HepG2 (cell line): ENCODE results near the gene BABAM1. TPM values are rescaled to one million over a fixed set of nuclear protein-coding genes. Genes with fewer than 3 reads are reported as not detected.

ENCODE experiments used
- ASH2L ChIP-seq: fragments of 300-600, 200-600 bp; sonication (generic); IDR thresholded peaks from 2 replicates; pipeline ENCODE4 v1.7.0; 2017; ENCODE audit warnings: low read depth, mild to moderate bottlenecking, moderate library complexity, mixed read lengths, low read length; ENCODE audit not compliant: insufficient read length
- CSRNP1 ChIP-seq: sonication (generic); formaldehyde crosslinking; IDR thresholded peaks from 2 replicates; pipeline ENCODE4 v1.8.1; 2023; ENCODE audit warnings: mild to moderate bottlenecking, missing genetic modification reagents
- ELK4 ChIP-seq: sonication (generic); formaldehyde crosslinking; IDR thresholded peaks from 2 replicates; pipeline ENCODE4 v1.9.0; 2021; ENCODE audit warnings: missing genetic modification reagents, borderline replicate concordance
- LRRFIP1 ChIP-seq: sonication (generic); formaldehyde crosslinking; conservative IDR thresholded peaks from 2 replicates; pipeline ENCODE4 v1.4.0; 2020; ENCODE audit warnings: missing genetic modification reagents
- PHF21A ChIP-seq: sonication (generic); formaldehyde crosslinking; IDR thresholded peaks from 2 replicates; pipeline ENCODE4 v1.5.0; 2020; ENCODE audit warnings: mild to moderate bottlenecking, missing genetic modification reagents
- REXO4 ChIP-seq: sonication (generic); formaldehyde crosslinking; IDR thresholded peaks from 2 replicates; pipeline ENCODE4 v1.8.0; 2022; ENCODE audit warnings: missing genetic modification reagents, mild to moderate bottlenecking, borderline replicate concordance
- RNF219 ChIP-seq: sonication (generic); formaldehyde crosslinking; IDR thresholded peaks from 2 replicates; pipeline ENCODE4 v1.5.0; 2020; ENCODE audit warnings: mild to moderate bottlenecking, missing genetic modification reagents
- SAFB2 ChIP-seq: sonication (generic); formaldehyde crosslinking; IDR thresholded peaks from 2 replicates; pipeline ENCODE4 v1.5.1; 2020; ENCODE audit warnings: missing genetic modification reagents, low read depth, mild to moderate bottlenecking, borderline replicate concordance
- TCF7 ChIP-seq: sonication (generic); IDR thresholded peaks from 2 replicates; pipeline ENCODE4 v1.6.1; 2016; ENCODE audit warnings: antibody characterized with exemption, low read depth
- TGIF2 ChIP-seq: IDR thresholded peaks from 2 replicates; pipeline ENCODE4 v1.6.1; 2016; ENCODE audit warnings: control low read depth, missing compliant biosample characterization
- ZBTB8A ChIP-seq: sonication (generic); formaldehyde crosslinking; IDR thresholded peaks from 2 replicates; pipeline ENCODE4 v1.4.0; 2020; ENCODE audit warnings: mild to moderate bottlenecking, low read depth, missing genetic modification reagents, borderline replicate concordance
- ZNF33B ChIP-seq: sonication (generic); formaldehyde crosslinking; IDR thresholded peaks from 2 replicates; pipeline ENCODE4 v1.5.1; 2020; ENCODE audit warnings: mild to moderate bottlenecking, missing genetic modification reagents
- ZNF513 ChIP-seq: sonication (generic); formaldehyde crosslinking; conservative IDR thresholded peaks from 2 replicates; pipeline ENCODE4 v1.5.0; 2020; ENCODE audit warnings: missing genetic modification reagents
- ZNF704 ChIP-seq: sonication (generic); formaldehyde crosslinking; IDR thresholded peaks from 2 replicates; pipeline ENCODE4 v1.8.1; 2023; ENCODE audit warnings: mild to moderate bottlenecking, inconsistent platforms, moderate library complexity, missing genetic modification reagents, borderline replicate concordance
- ZNF891 ChIP-seq: sonication (generic); formaldehyde crosslinking; IDR thresholded peaks from 2 replicates; pipeline ENCODE4 v1.5.0; 2020; ENCODE audit warnings: mild to moderate bottlenecking, missing genetic modification reagents
- ZSCAN22 ChIP-seq: sonication (generic); formaldehyde crosslinking; IDR thresholded peaks from 2 replicates; pipeline ENCODE4 v1.4.0; 2020; ENCODE audit warnings: mild to moderate bottlenecking, missing genetic modification reagents
- polyA plus RNA-seq, 8 experiments: library from polyadenylated mRNA; depleted of rRNA in 3 of 8; stranded (reverse) in 7 of 8; unstranded in 1 of 8; fragments of >200 nt; fragmentation: Illumina TruSeq in 4 of 8; extraction: Trizol in 4 of 8; gene quantifications; 2 replicates each; pipeline versions ENCODE4 v1.2.1 to v1.2.3, GENCODE V29; 2011 to 2016; ENCODE audit warnings: low read depth in 4 of 8, missing spikeins in 1 of 8, mixed read lengths in 1 of 8; ENCODE audit not compliant: insufficient read depth in 1 of 8
- total RNA-seq, 5 experiments: library from RNA; depleted of rRNA; stranded (reverse); fragments of >200 nt; fragmentation: Illumina TruSeq; extraction: Trizol; gene quantifications; 2 replicates each; pipeline ENCODE4 v1.2.3, GENCODE V29; 2016; ENCODE audit warnings: low read depth in 1 of 5

Gene BABAM1
- total and polyA plus RNA-seq, 2 of the 13 experiments (the other 11 are each of a cell fraction or from before 2014, with no cell fraction given), result 70.0 to 82.0 TPM

GRCh38 chr19:17226002-17226933 lies 41.0 kb upstream of the BABAM1 start, which contains the start of gene OCEL1 (continued):
- no peak; the same call in 1 of the 2 replicates for TF ChIP-seq CSRNP1 (CRISPR knock-in tag)
- TF ChIP-seq ZNF891, result 0 out of 2 replicates have a peak, but pooled peaks have one; percentile 28
- no peak; the same call in 1 of the 2 replicates for TF ChIP-seq TGIF2
- no peak for TF ChIP-seq RNF219 (CRISPR knock-in tag)
- TF ChIP-seq ASH2L, result peak; percentile 77
- peak; percentile 81 for TF ChIP-seq PHF21A
- no peak for TF ChIP-seq ZBTB8A (CRISPR knock-in tag)
- TF ChIP-seq ZNF704 (CRISPR knock-in tag), result no peak; the same call in 1 of the 2 replicates
- TF ChIP-seq ZNF33B, result no peak
- TF ChIP-seq LRRFIP1 (CRISPR knock-in tag), result no peak
- TF ChIP-seq ELK4 (CRISPR knock-in tag), result no peak
- peak; percentile 89 for TF ChIP-seq SAFB2 (CRISPR knock-in tag)
- TF ChIP-seq ZSCAN22, result no peak
- no peak for TF ChIP-seq REXO4
- TF ChIP-seq TCF7, result no peak
- TF ChIP-seq ZNF513 (CRISPR knock-in tag), result no peak
